Loucy (cell line): ENCODE data around the gene ZBED4.

ENCODE experiments used
- CTCF ChIP-seq: fragments of 200-600 bp; sonication (generic); conservative IDR thresholded peaks from 2 replicates; pipeline ENCODE4 v1.5.1; 2014; ENCODE audit warnings: mild to moderate bottlenecking, antibody characterized with exemption, low read length
- EZH2phosphoT487 ChIP-seq: fragments of 200-600 bp; IDR thresholded peaks from 2 replicates; pipeline ENCODE4 v1.6.1; 2018; ENCODE audit warnings: antibody characterized with exemption, mild to moderate bottlenecking, moderate library complexity, borderline replicate concordance

GRCh38 chr22:49906071-49906798, 52.6 kb downstream of the ZBED4 start:
- TF ChIP-seq CTCF: no peak
- TF ChIP-seq EZH2phosphoT487: no peak
